Measurements from ENCODE around the gene YBX3.

YBX3 gene

DNA sequence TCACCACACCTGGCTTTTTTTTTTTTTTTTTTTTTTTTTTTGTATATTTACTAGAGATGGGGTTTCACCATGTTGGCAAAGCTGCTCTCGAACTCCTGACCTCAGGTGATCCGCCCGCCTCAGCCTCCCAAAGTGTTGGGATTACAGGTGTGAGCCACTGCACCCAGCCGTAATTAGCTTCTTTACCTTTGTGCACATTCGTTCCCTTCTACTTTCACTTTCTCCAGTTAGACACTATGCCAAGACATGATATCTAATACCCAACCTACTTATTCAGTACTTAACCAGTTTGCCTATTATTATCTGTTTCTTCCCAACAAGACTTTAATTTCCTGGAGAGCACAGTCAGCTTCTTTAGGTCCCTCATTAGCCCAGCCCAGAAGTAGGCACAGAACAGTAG is 54.6 kb downstream of the YBX3 start:
- DNase-seq = no peak

DNA sequence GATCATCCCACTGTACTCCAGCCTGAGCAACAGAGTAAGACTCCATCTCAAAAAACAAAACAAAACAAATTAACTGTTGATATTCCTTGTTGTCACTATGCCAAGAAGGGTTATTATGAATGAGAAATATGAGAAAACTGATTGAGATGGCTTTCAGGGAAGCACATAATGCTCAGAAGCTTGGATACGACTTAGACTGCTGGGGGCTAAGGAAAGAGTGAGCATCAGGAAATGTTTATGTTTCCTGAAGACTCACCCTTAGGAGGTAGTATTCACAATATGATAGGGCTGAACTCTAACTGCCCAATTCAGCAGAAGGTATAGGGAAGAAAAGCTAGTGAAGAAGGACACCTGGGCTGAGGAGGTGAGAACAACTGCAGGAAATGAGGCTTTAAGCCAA is 55.5 kb downstream of the YBX3 start:
- DNase-seq = no peak

DNA sequence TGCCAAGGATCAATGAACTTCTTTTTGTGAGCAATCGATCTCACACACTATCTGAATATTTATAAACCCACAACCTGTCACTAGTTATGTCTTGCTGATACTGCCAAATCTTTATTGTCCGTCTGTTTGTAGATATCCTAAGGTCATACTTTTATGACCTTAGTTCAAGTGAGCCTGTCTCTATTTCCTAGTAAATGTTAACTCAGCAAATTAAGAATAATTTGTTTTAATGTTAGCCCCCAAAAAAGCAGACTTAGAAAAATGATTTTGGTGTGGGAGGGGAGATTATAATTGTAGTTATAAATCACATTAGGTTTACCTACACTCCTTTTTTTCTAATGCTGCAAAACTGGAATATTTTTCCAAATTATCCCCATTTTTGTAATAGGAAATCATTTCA is 58.6 kb downstream of the YBX3 start:
- no peak for DNase-seq

DNA sequence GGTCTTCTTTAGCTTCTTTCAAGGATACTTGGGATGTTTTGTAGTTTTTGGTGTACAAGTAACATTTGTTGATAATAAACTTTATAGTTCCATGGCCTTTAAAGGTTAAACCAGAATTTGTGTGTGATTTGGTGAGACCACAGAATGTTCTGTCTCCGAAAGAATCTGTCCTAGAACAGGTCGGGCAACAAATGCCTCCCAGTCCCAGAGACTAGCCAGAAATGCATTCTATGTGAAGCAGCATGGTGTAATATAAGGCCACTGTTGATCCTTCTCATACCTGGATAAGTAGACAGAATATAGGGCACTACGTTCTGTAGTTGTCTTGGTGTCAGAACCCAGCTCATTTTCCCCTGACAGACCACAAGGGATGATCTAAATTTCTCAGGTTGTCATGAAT is 59.3 kb downstream of the YBX3 start:
- DNase-seq = no peak

DNA sequence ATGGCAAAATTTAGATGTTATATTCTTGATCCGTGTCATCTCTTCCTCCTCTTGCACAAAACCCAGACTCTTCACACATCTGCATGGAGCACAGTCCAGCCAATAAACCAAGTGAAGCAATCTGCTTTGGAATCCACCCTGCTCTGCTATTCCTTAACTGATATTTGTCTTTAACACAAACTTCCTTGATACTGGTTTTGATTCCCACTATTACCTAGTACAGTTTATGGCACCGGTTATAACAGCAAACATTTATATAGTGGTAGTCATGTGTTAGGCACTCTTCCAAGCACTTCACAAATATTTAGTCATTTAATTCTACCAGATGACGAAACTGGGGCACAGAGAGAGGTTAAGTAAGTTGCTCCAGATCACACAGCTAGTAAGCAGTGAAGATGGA is 61.8 kb downstream of the YBX3 start:
- no peak for DNase-seq

DNA sequence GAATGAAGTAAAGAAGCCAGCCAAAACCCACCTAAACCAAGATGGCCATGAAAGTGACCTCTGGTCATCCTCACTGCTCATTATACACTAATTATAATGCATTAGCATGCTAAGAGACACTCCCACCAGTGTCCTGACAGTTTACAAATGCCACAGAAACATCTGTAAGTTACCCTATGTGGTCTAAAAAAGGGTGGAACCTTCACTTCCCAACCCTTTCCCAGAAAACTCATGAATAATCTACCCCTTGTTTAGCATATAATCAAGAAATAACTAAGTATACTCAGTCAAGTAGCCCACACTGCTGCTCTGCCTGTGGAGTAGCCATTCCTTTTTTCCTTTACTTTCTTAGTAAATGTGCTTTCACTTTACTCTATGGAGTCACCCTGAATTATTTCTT is 69.1 kb downstream of the YBX3 start:
- no peak for DNase-seq

DNA sequence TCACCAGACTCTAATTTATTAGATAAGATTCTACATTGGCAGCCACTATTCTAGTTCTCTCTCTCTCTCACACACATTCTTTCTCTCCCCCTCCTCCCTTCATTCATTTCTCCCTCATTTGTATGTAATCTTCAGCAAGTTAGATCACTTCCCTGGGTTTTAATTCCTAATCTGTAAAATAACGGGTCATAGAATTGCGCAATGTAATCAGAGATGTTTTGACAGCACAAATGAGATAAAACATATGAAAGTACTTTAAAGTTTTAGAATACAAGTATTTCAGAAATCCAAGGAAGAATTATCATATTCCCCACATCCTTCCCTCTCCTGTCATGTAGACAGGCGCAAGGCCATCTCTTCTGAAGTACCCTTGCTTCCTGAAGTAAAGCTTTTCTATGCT is 70.9 kb downstream of the YBX3 start:
- no peak for DNase-seq

All from NCI-H226 (cell line).